Fibroblast of lung (primary cell): ENCODE results near the gene HBP1.

Source experiments
- CTCF ChIP-seq, 2 donors: IDR thresholded peaks in 1 of 2; conservative IDR thresholded peaks in 1 of 2; 1 replicate in 1 of 2; 2 replicates in 1 of 2; pipeline ENCODE4 v1.5.1; 2011 to 2012; ENCODE audit warnings: low read length in 2 of 2, control low read depth in 1 of 2, inconsistent platforms in 1 of 2, low read depth in 1 of 2, mild to moderate bottlenecking in 1 of 2
- EZH2 ChIP-seq: IDR thresholded peaks from 2 replicates; pipeline ENCODE4 v1.5.1; 2012; ENCODE audit warnings: low read length, control low read depth, mild to moderate bottlenecking; ENCODE audit errors: missing control alignments

DNA sequence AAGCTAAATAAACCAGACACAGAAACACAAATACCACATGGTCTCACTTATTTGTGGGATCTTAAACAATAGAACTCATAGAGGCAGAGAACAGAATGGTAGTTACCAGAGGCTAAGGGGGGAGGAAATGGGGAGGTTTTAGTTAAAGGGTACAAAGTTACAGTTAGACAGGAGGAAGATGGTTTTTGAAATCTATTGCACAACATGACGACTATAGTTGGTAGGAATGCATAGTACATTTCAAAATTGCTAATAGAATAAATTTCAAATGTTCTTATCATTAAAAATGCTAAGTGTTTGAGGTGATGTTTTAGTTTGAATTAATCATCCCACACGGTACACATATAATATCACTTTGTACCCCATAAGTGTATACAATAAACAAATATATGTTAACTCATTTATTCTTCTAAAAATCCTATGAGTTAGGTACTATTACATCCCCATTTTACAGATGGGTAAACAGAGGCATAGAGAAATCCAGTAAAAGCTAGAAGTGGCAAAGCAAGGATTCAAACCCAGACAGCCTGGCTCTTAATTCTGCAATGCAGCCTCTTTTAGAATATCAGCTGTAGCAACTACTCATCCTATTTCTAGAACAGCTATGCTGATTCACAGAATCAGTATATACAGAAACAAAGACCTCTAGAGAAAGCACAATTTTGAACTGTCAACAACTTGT is 50.9 kb downstream of the HBP1 start:
- TF ChIP-seq CTCF (conservative IDR thresholded peaks at IDR 0.05 in 1 of 2, IDR thresholded peaks at IDR 0.05 in 1 of 2; ENCODE audit: low read depth in 1 of 2, low read length in 2 of 2) (no peak), EZH2 (no peak)
